H9 (cell line): ENCODE measurements around the gene RALGAPA2. TPM values are rescaled to one million over a fixed set of nuclear protein-coding genes. Genes with fewer than 3 reads are reported as not detected.

Experiments
- DNase-seq: peaks from one replicate; pipeline ENCODE4 v3.0.0-alpha.2; 2017
- H2AFZ ChIP-seq: one replicate; pipeline ENCODE4 v1.6.1; 2013; ENCODE audit warnings: mild to moderate bottlenecking, low read length, control low read depth, moderate library complexity
- H2AK5ac ChIP-seq: 2 replicates; pipeline ENCODE4 v1.6.1; 2013; ENCODE audit warnings: low read length, control low read depth, mixed read lengths; ENCODE audit not compliant: insufficient read length
- H2BK120ac ChIP-seq: one replicate; pipeline ENCODE4 v1.6.1; 2013; ENCODE audit warnings: low read depth, mild to moderate bottlenecking, low read length, control low read depth, inconsistent platforms; ENCODE audit not compliant: poor library complexity, severe bottlenecking
- H2BK12ac ChIP-seq: 2 replicates; pipeline ENCODE4 v1.6.1; 2013; ENCODE audit warnings: low read length, control low read depth, mixed read lengths, low read depth; ENCODE audit not compliant: insufficient read length
- H2BK15ac ChIP-seq: 2 replicates; pipeline ENCODE4 v1.6.1; 2013; ENCODE audit warnings: low read depth, low read length, control low read depth
- H2BK20ac ChIP-seq: one replicate; pipeline ENCODE4 v1.6.1; 2013; ENCODE audit warnings: low read depth, mild to moderate bottlenecking, low read length, control low read depth, inconsistent platforms; ENCODE audit not compliant: poor library complexity, severe bottlenecking
- H2BK5ac ChIP-seq: 2 replicates; pipeline ENCODE4 v1.6.1; 2013; ENCODE audit warnings: low read length, control low read depth, mixed read lengths; ENCODE audit not compliant: insufficient read length
- H3K14ac ChIP-seq: 2 replicates; pipeline ENCODE4 v1.6.1; 2013; ENCODE audit warnings: low read length, control low read depth; ENCODE audit not compliant: insufficient read depth
- H3K18ac ChIP-seq: 2 replicates; pipeline ENCODE4 v1.6.1; 2013; ENCODE audit warnings: low read depth, mild to moderate bottlenecking, mixed read lengths, low read length, control low read depth; ENCODE audit not compliant: insufficient read length
- H3K23ac ChIP-seq: 2 replicates; pipeline ENCODE4 v1.6.1; 2013; ENCODE audit warnings: low read length, control low read depth, mixed read lengths, low read depth; ENCODE audit not compliant: insufficient read length
- H3K23me2 ChIP-seq: 2 replicates; pipeline ENCODE4 v1.6.1; 2013; ENCODE audit warnings: low read depth, mild to moderate bottlenecking, mixed read lengths, low read length, control low read depth; ENCODE audit not compliant: insufficient read length, poor library complexity, severe bottlenecking
- H3K27ac ChIP-seq: 2 replicates; pipeline ENCODE4 v1.5.1; 2013; ENCODE audit warnings: low read length, control low read depth, mixed read lengths, low read depth; ENCODE audit not compliant: insufficient read length
- H3K27me3 ChIP-seq: 2 replicates; pipeline ENCODE4 v1.6.1; 2013; ENCODE audit warnings: low read length, control low read depth, inconsistent platforms; ENCODE audit not compliant: insufficient read depth
- H3K4ac ChIP-seq: 2 replicates; pipeline ENCODE4 v1.6.1; 2013; ENCODE audit warnings: low read depth, mild to moderate bottlenecking, control low read depth, inconsistent platforms, low read length, moderate library complexity
- H3K4me1 ChIP-seq: 2 replicates; pipeline ENCODE4 v1.6.1; 2013; ENCODE audit warnings: low read length, control low read depth, inconsistent platforms; ENCODE audit not compliant: insufficient read depth
- H3K4me2 ChIP-seq: 2 replicates; pipeline ENCODE4 v1.6.1; 2013; ENCODE audit warnings: low read length, control low read depth, mixed read lengths; ENCODE audit not compliant: insufficient read length, insufficient read depth
- H3K56ac ChIP-seq: 2 replicates; pipeline ENCODE4 v1.6.1; 2013; ENCODE audit warnings: low read depth, mild to moderate bottlenecking, mixed read lengths, low read length, control low read depth; ENCODE audit not compliant: insufficient read length
- H3K79me1 ChIP-seq: 2 replicates; pipeline ENCODE4 v1.6.1; 2013; ENCODE audit warnings: low read depth, mild to moderate bottlenecking, moderate library complexity, low read length, control low read depth, inconsistent platforms; ENCODE audit not compliant: insufficient read depth, poor library complexity, severe bottlenecking
- H3K79me2 ChIP-seq: 2 replicates; pipeline ENCODE4 v1.6.1; 2013; ENCODE audit warnings: low read length, control low read depth, inconsistent platforms; ENCODE audit not compliant: insufficient read depth
- H3K9ac ChIP-seq: 2 replicates; pipeline ENCODE4 v1.6.1; 2013; ENCODE audit warnings: low read length, control low read depth, mixed read lengths; ENCODE audit not compliant: insufficient read length; ENCODE audit errors: extremely low read depth
- H3K9me3 ChIP-seq: one replicate; pipeline ENCODE4 v1.6.1; 2013; ENCODE audit warnings: low read depth, low read length, inconsistent platforms; ENCODE audit not compliant: control insufficient read depth
- H3T11ph ChIP-seq: one replicate; pipeline ENCODE4 v1.6.1; 2013; ENCODE audit warnings: mild to moderate bottlenecking, low read length, control low read depth, inconsistent platforms
- H4K20me1 ChIP-seq: one replicate; pipeline ENCODE4 v1.6.1; 2013; ENCODE audit not compliant: control insufficient read depth, insufficient read length, insufficient read depth
- H4K5ac ChIP-seq: 2 replicates; pipeline ENCODE4 v1.6.1; 2013; ENCODE audit warnings: low read depth, mild to moderate bottlenecking, mixed read lengths, low read length, control low read depth; ENCODE audit not compliant: insufficient read length
- H4K8ac ChIP-seq: replicated peaks from 2 replicates; pipeline ENCODE4 v1.6.1; 2013; ENCODE audit warnings: low read length, control low read depth, mixed read lengths, low read depth; ENCODE audit not compliant: insufficient read length
- H4K91ac ChIP-seq: 2 replicates; pipeline ENCODE4 v1.6.1; 2013; ENCODE audit warnings: low read depth, mild to moderate bottlenecking, moderate library complexity, mixed read lengths, low read length, control low read depth; ENCODE audit not compliant: insufficient read length
- H3K27ac Mint-ChIP-seq, 3 experiments: 2 replicates in 2 of 3; 3 replicates in 1 of 3; pipeline ENCODE4 v1.8.0; 2020 to 2021; ENCODE audit warnings: mixed read lengths in 3 of 3, mild to moderate bottlenecking in 1 of 3, moderate library complexity in 1 of 3
- H3K27me3 Mint-ChIP-seq: 2 replicates; pipeline ENCODE4 v1.8.0; 2021; ENCODE audit warnings: low read depth, mild to moderate bottlenecking, moderate library complexity, mixed read lengths
- H3K36me3 Mint-ChIP-seq, 3 experiments: 2 replicates in 2 of 3; 3 replicates in 1 of 3; pipeline ENCODE4 v1.8.0; 2020 to 2021; ENCODE audit warnings: low read depth in 3 of 3, mixed read lengths in 3 of 3; ENCODE audit not compliant: insufficient read depth in 1 of 3
- H3K4me1 Mint-ChIP-seq, 2 experiments: 2 replicates each; pipeline ENCODE4 v1.8.0; 2020; ENCODE audit warnings: mixed read lengths in 2 of 2
- H3K4me3 Mint-ChIP-seq, 2 experiments: 2 replicates in 1 of 2; 3 replicates in 1 of 2; pipeline ENCODE4 v1.8.0; 2020 to 2021; ENCODE audit warnings: mild to moderate bottlenecking in 2 of 2, mixed read lengths in 2 of 2, moderate library complexity in 1 of 2
- H3K9me3 Mint-ChIP-seq, 2 experiments: 2 replicates in 1 of 2; 3 replicates in 1 of 2; pipeline ENCODE4 v1.8.0; 2020; ENCODE audit warnings: mild to moderate bottlenecking in 2 of 2, mixed read lengths in 2 of 2, moderate library complexity in 1 of 2
- WGBS: extraction: QIAGEN DNeasy Blood & Tissue Kit; methylation state at CpG from one replicate; pipeline ENCODE4 v1.1.7; 2013; ENCODE audit warnings: missing lambda C conversion rate, low lambda C conversion rate, mixed read lengths; ENCODE audit not compliant: insufficient read length; ENCODE audit errors: extremely low coverage; 5-methylcytosine and 5-hydroxymethylcytosine counted together
- total RNA-seq: library from RNA; stranded (reverse); gene quantifications from 2 replicates; pipeline ENCODE4 v1.2.1, GENCODE V29; 2021
- TF ChIP-seq, protein P1 (sequence below): fragments of 200-600 bp; sonication (generic); conservative IDR thresholded peaks from 3 replicates; pipeline ENCODE4 v1.8.0; 2021; ENCODE audit warnings: antibody characterized with exemption, mild to moderate bottlenecking

RALGAPA2 gene
- total RNA-seq, 1 experiment from 2014 or later: 16.6 TPM

DNA sequence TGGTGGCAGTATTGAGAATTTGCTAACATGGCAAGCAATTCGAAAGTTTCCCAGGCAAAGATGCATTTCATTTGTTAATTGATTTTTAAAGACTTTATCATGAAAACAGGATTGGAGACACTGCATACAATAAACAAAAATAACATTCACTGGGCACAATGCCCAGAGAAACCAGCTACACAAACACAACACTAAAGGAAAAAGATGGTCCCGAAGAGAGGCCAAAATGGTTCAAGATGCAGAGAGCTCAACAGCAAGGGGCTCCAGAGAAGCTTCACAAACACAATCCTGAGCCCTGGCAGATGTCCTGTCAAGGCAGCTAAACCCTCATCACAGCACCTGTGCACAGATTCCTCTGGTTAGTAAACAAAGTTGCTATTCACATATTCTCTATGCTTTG is 265.2 kb downstream of the RALGAPA2 start:
- Histone ChIP-seq H3T11ph (no peak overlapping the region), H4K5ac (no peak overlapping the region), H3K23ac (no peak overlapping the region), H3K27ac (no peak overlapping the region), H3K27me3 (no peaks in the 10 kb centered on the region), H3K4me1 (peaks cover 4% of the 10 kb centered on the region; the same call in 1 of the 2 replicates), H2BK15ac (no peak overlapping the region), H2BK20ac (no peak overlapping the region), H2AK5ac (no peak overlapping the region), H3K14ac (no peak overlapping the region), H4K91ac (no peak overlapping the region), H4K20me1 (no peaks in the 10 kb centered on the region), H3K23me2 (no peaks in the 10 kb centered on the region), H3K9me3 (no peaks in the 10 kb centered on the region), H3K79me1 (no peaks in the 10 kb centered on the region), H3K79me2 (no peaks in the 10 kb centered on the region), H3K18ac (no peak overlapping the region), H3K56ac (no peak overlapping the region), H4K8ac (no peak overlapping the region), H2AFZ (no peak overlapping the region), H2BK12ac (no peak overlapping the region), H3K4me2 (no peak overlapping the region), H2BK120ac (no peak overlapping the region), H2BK5ac (no peak overlapping the region), H3K4ac (no peak overlapping the region), H3K9ac (no peak overlapping the region)
- H3K27ac Mint-ChIP-seq: no peak overlapping the region; a peak in 1 of 7 replicates
- no peaks in the 10 kb centered on the region for H3K27me3 Mint-ChIP-seq
- H3K4me3 Mint-ChIP-seq: no peak overlapping the region
- no peak for DNase-seq
- no peaks in the 10 kb centered on the region for H3K9me3 Mint-ChIP-seq
- TF ChIP-seq, protein P1, sequence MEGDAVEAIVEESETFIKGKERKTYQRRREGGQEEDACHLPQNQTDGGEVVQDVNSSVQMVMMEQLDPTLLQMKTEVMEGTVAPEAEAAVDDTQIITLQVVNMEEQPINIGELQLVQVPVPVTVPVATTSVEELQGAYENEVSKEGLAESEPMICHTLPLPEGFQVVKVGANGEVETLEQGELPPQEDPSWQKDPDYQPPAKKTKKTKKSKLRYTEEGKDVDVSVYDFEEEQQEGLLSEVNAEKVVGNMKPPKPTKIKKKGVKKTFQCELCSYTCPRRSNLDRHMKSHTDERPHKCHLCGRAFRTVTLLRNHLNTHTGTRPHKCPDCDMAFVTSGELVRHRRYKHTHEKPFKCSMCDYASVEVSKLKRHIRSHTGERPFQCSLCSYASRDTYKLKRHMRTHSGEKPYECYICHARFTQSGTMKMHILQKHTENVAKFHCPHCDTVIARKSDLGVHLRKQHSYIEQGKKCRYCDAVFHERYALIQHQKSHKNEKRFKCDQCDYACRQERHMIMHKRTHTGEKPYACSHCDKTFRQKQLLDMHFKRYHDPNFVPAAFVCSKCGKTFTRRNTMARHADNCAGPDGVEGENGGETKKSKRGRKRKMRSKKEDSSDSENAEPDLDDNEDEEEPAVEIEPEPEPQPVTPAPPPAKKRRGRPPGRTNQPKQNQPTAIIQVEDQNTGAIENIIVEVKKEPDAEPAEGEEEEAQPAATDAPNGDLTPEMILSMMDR: no peak
- peaks cover 21 to 22% of the 10 kb centered on the region in 2 experiments for H3K4me1 Mint-ChIP-seq
- H3K36me3 Mint-ChIP-seq: no peaks in the 10 kb centered on the region
- no CpG with 5 or more reads among the region's 2 CpGs for WGBS
